Measurements from ENCODE around the gene CNTN1.

Gene CNTN1

GRCh38 chr12:40691913-40692764 is at the start of gene CNTN1:
Gene CNTN1 (plus strand): TSS chr12:40692439.
- no peak for DNase-seq (ENCODE audit: low read depth, low spot score)

- DNase-seq (ENCODE audit: low read depth, low spot score), result no peak
These were observed 48.7 kb upstream of the CNTN1 start for GRCh38 chr12:40643506-40643905.

- DNase-seq (ENCODE audit: low read depth, low spot score), result no peak
These were observed 48.3 kb upstream of the CNTN1 start for GRCh38 chr12:40643976-40644375.

- no peak for DNase-seq (ENCODE audit: low read depth, low spot score)
These were observed 47.5 kb upstream of the CNTN1 start for GRCh38 chr12:40644708-40645107.

- DNase-seq (ENCODE audit: low read depth, low spot score), result no peak
These were observed 46.9 kb upstream of the CNTN1 start for GRCh38 chr12:40645361-40645760.

GRCh38 chr12:40646456-40646855 is 45.8 kb upstream of the CNTN1 start:
- no peak for DNase-seq (ENCODE audit: low read depth, low spot score)

- DNase-seq (ENCODE audit: low read depth, low spot score), result no peak
These were observed 45.3 kb upstream of the CNTN1 start for GRCh38 chr12:40646911-40647310.

- DNase-seq (ENCODE audit: low read depth, low spot score), result no peak
These were observed 44.6 kb upstream of the CNTN1 start for GRCh38 chr12:40647651-40648050.

GRCh38 chr12:40648519-40648918 is 43.7 kb upstream of the CNTN1 start:
- DNase-seq (ENCODE audit: low read depth, low spot score), result no peak

- DNase-seq (ENCODE audit: low read depth, low spot score), result no peak
These were observed 42.1 kb upstream of the CNTN1 start for GRCh38 chr12:40650038-40650704.

GRCh38 chr12:40655451-40655850 is 36.8 kb upstream of the CNTN1 start:
- DNase-seq (ENCODE audit: low read depth, low spot score), result no peak

- DNase-seq (ENCODE audit: low read depth, low spot score), result no peak
These were observed 29.9 kb upstream of the CNTN1 start for GRCh38 chr12:40662366-40662765.

- DNase-seq (ENCODE audit: low read depth, low spot score), result no peak
These were observed 28.5 kb upstream of the CNTN1 start for GRCh38 chr12:40663781-40664180.

GRCh38 chr12:40668099-40668529 is 24.1 kb upstream of the CNTN1 start:
- DNase-seq (ENCODE audit: low read depth, low spot score), result no peak

GRCh38 chr12:40672741-40673271 is 19.4 kb upstream of the CNTN1 start:
- no peak for DNase-seq (ENCODE audit: low read depth, low spot score)

GRCh38 chr12:40681148-40681547 is 11.1 kb upstream of the CNTN1 start:
- no peak for DNase-seq (ENCODE audit: low read depth, low spot score)

- no peak for DNase-seq (ENCODE audit: low read depth, low spot score)
These were observed 7.3 kb upstream of the CNTN1 start for GRCh38 chr12:40684986-40685385.

GRCh38 chr12:40688085-40688725 is 4.0 kb upstream of the CNTN1 start:
- no peak for DNase-seq (ENCODE audit: low read depth, low spot score)

GRCh38 chr12:40689576-40689975 is 2.7 kb upstream of the CNTN1 start:
- DNase-seq (ENCODE audit: low read depth, low spot score), result no peak

GRCh38 chr12:40692765-40693206 is 547 bp downstream of the CNTN1 start:
- no peak for DNase-seq (ENCODE audit: low read depth, low spot score)

GRCh38 chr12:40693207-40693821 is 1.1 kb downstream of the CNTN1 start:
- no peak for DNase-seq (ENCODE audit: low read depth, low spot score)

Data from activated CD4-positive, CD25-positive, alpha-beta regulatory T cell treated with anti-CD3 and anti-CD28 coated beads, Interleukin-2, amount 50 U/mL, for 16 hours (primary cell).